PC-3 (cell line): ENCODE measurements around the gene CPN1.

Experiments
- EZH2 ChIP-seq: fragments of 300-600 bp; sonication (generic); IDR thresholded peaks from one replicate; pipeline ENCODE4 v1.6.1; 2017; ENCODE audit warnings: antibody characterized with exemption, mild to moderate bottlenecking, low read length; ENCODE audit not compliant: unreplicated experiment
- TF ChIP-seq, protein P1 (sequence below): fragments of 300-600 bp; sonication (generic); conservative IDR thresholded peaks from 2 replicates; pipeline ENCODE4 v1.5.1; 2017; ENCODE audit warnings: antibody characterized with exemption, low read depth, mild to moderate bottlenecking, low read length

- TF ChIP-seq EZH2: no peak
- TF ChIP-seq, protein P1, sequence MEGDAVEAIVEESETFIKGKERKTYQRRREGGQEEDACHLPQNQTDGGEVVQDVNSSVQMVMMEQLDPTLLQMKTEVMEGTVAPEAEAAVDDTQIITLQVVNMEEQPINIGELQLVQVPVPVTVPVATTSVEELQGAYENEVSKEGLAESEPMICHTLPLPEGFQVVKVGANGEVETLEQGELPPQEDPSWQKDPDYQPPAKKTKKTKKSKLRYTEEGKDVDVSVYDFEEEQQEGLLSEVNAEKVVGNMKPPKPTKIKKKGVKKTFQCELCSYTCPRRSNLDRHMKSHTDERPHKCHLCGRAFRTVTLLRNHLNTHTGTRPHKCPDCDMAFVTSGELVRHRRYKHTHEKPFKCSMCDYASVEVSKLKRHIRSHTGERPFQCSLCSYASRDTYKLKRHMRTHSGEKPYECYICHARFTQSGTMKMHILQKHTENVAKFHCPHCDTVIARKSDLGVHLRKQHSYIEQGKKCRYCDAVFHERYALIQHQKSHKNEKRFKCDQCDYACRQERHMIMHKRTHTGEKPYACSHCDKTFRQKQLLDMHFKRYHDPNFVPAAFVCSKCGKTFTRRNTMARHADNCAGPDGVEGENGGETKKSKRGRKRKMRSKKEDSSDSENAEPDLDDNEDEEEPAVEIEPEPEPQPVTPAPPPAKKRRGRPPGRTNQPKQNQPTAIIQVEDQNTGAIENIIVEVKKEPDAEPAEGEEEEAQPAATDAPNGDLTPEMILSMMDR: no peak
Measured at GRCh38 chr10:100053686-100054460, 27.8 kb downstream of the CPN1 start.
